GM18502 (cell line): Measurements from ENCODE around the gene FAM50B.

ENCODE experiments used
- ATAC-seq: cut with Tn5 transposase; IDR thresholded peaks from one replicate; pipeline ENCODE4 v1.9.1; 2021; ENCODE audit warnings: mild to moderate bottlenecking; ENCODE audit not compliant: unreplicated experiment, poor library complexity

The FAM50B gene

GRCh38 chr6:3819161-3820110, 29.7 kb upstream of the FAM50B start:
- ATAC-seq = no peak

DNA sequence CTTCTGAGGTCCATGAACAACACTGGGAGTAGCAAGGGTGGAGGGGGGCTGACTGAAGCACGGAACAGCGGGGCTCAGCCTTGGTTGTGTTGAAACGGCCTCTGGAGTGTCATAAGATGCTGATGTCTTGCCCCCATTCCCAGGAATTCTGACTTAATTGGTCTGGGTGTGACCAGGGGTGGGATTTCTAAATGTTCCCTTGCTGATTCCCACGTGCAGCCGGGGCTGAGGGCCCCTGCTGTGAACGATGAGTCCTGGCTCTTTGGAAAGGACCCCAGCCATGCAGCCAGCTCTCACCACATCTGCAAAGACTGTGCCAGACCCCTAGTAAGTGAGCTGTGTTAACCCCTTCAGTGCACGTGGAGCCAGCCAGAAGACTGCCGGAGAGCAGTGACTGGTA, 28.6 kb upstream of the FAM50B start:
- ATAC-seq = no peak

GRCh38 chr6:3822747-3823445, 26.3 kb upstream of the FAM50B start:
- no peak for ATAC-seq

- ATAC-seq = no peak
Observed at GRCh38 chr6:3823671-3824070, 25.5 kb upstream of the FAM50B start.

- ATAC-seq = no peak
Observed at GRCh38 chr6:3825331-3825831, 23.8 kb upstream of the FAM50B start.

GRCh38 chr6:3825851-3826581, 23.2 kb upstream of the FAM50B start:
- no peak for ATAC-seq

DNA sequence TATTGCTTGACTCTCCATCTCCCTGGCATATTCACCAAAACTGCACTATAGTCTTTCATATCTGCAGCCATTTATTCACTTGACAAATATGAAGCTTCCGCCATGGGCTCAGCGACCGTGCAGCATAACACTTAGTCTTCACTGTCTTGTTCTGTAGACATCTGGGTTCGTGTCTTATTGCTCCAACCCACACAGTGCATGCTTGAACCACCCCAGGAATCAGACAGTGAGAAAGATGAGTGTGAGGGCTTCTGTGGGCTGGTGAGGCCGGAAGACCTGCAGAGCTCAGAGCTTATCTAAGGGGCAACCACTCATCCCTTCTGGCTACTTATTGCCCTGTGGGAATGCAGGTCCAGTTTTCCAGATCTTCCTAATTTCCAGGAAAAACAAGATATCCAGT, 19.9 kb upstream of the FAM50B start:
- ATAC-seq = no peak

- ATAC-seq = no peak
Observed at GRCh38 chr6:3830806-3831205, 18.4 kb upstream of the FAM50B start.

GRCh38 chr6:3831761-3832530, 17.2 kb upstream of the FAM50B start:
- no peak for ATAC-seq

DNA sequence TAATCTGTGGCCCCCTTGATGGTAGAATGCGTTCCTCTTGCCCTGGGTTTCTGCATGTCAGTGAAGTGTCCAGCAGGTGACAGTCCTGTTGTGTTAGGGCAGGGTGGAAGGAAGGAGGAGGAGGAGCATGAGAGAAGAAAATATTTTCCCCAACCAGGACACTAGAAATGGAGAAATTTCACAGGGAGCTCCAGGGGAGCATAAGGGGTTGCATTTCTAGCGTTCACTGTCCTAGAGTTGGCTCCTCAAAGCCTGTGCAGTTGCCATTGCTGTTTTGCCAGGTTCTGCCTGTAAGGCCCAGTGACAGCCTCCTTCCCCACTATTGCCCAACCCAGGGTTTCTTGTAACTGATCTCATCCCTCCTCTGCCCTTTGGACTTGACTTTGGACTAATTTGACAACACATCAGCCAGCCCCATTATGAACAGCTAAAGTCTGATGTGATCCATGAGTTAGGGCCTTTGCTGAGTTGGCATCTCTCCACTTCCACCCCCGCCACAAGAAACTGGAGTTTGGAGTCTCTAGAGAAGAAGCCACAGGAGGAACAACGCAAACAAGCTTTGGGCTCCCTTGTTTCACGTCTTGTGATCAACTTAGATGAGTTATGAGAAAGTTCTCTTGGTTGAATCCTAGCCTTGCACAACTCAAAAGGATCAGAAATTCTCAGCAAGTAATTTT, 14.0 kb upstream of the FAM50B start:
- no peak for ATAC-seq

DNA sequence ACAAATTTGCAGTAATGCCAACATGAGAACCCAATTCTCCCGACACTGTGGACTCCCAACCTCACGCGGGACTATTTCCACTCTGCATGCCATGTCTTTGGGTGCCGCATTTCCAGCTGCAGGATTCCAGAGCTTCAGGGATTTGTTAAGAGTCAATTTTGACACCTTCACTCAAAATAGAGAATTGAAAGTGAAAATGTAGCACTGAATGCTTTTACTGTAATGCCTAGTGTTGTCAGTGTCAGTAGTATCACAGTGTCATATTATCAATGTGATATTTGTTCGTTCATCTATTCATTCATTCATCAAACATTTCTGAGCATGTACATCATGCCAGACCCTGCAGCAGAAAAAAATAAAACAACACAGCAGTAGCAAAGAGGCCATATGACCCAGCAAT, 13.4 kb upstream of the FAM50B start:
- ATAC-seq = no peak

DNA sequence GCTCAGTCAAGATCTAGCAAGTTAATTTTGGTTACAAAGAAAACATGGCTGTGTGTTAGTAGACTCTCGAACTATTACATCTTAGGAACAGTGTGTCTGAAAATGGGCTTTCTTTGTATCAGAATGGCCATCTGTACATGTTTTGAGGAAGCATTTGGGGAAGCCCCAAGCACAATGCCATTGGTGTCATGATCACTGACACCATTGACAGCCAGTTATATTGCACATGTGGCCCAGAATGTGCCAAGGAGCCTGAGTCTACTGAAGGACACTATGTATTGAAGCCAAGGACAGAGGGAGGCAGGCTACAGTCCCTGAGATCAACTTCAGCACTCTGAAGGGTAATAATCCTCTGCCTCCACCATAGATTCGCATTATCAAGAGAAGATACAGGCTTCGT, 12.6 kb upstream of the FAM50B start:
- no peak for ATAC-seq

DNA sequence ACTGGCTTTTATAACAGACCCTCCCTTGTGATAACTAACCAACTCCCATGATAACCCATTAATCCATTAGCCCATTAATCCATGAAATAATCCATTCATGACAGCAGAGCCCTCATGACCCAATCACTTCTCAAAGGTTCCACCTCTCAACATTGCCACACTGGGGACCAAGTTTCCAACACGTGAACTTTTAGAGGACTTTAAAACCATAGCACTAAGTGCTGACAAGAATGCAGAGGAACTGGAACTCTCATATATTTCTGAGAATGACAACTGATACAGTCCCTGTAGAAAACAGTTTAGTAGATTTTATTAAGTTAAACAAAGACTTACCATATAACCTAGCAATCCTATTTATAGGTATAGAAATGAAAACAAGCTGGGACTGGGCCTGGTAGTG, 11.4 kb upstream of the FAM50B start:
- ATAC-seq = no peak

DNA sequence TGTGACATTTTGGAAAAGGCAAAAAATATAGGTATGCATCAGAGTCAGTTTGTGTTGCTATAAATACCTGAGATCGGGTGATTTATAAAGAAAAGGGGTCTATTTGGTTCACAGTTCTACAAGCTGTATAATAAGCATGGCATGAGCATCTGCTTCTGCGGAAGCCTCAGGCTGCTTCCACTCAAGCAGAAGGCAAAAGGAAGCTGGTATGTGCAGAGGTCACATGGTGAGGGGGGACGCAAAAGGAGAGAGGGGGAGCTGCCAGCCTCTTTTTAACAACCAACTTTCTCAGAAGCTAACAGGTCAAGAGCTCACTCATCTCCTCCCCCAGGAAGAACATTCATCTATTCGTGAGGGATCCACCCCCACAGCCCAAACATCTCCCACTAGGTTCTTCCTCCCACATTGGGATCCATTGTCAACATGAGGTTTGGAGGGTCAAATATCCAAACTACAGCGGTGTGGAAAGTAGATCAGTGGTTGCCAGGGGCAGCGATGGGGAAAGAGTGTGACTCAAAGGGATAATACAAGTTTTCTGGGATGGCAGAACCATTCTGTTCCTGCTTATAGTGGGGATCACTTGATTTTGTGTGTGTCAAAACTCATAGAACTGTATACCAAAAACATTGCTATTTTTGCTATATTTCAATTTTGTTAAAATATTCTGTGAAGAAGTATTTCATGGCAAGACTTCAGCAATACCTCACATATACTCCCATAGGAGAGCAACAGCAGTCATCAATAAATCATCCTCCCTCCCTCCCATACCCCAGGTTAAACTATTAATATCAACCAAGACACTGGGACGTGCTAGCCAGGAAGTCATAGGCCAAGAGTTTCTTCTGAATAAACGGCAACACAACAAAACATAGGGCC, 9.9 kb upstream of the FAM50B start:
- ATAC-seq = no peak

DNA sequence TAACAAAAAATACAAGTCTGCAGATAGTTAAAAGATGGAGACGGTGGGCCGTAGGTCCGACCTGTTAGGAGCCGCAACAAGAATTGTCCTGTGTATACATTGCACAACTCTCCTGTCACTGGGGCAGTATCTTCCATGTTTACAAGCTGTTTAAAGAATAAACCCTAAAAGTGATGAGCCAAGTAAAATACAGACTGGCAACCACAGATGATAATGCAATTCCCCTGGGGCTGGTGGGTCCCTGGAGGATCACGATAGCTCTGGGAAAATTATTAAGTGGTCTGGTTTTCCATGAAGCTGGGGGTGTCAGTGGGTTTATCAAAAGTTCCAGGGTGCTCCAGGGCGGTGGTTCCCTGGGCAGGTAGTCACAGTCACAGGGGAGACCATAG, 8.1 kb upstream of the FAM50B start:
- ATAC-seq = no peak

DNA sequence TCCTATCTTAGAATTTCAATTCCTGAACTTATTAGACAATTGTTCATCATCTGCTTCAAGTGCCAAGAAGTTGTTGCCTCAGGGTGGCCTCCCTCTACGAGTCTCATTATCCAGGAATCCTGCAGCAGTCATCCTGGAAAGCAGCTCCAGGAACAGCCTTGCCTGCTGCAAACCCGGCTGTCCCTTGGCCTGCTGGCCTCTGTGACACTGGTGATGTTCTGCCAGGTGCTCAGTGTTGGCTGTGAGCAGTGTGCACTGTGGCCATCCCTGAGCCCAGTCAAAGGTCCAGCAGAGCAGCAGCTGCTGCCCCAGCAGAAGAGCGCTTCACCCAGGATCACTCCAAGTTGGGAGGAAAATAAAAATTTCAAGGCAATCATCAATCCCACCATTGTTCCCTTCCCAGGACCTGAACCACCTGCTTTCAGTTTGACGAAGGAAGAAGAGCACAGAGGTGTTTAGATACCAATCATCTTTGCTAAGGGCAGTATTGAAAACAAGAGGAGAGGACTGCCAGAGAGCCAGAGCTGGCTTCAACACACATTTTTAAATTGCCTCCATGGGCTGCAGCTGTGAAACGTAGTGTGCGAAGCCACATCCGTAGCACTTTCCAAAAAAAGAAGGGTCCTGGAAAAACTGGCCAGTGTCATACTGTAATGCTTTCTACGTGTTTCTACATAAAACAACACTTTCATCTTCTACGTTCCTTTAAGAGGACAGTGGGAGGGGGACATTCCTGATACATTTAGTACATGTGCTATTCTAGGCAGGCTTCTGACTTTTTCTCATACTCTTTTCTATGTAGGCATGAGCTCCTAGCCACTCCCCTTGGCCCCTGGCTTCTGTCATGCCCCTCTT, 7.2 kb upstream of the FAM50B start:
- ATAC-seq = no peak

GRCh38 chr6:3843379-3844096, 5.6 kb upstream of the FAM50B start:
- ATAC-seq = no peak
